HepG2 (cell line): Measurements from ENCODE around the gene APOC4. TPM values are rescaled to one million over a fixed set of nuclear protein-coding genes. Genes with fewer than 3 reads are reported as not detected.
A peak's percentile ranks its signal among the peaks of the same experiment; 100 is the strongest.

Experiments
- AGO1 ChIP-seq: fragments of 200-400 bp; formaldehyde crosslinking; IDR thresholded peaks from 2 replicates; pipeline ENCODE4 v1.6.1; 2017; ENCODE audit warnings: mild to moderate bottlenecking, low read depth, low read length, moderate library complexity; ENCODE audit not compliant: poor library complexity, severe bottlenecking
- ETS1 ChIP-seq: sonication (generic); formaldehyde crosslinking; IDR thresholded peaks from 2 replicates; pipeline ENCODE4 v1.4.0; 2020; ENCODE audit warnings: missing genetic modification reagents
- GFI1 ChIP-seq: sonication (generic); formaldehyde crosslinking; IDR thresholded peaks from 2 replicates; pipeline ENCODE4 v1.5.0; 2020; ENCODE audit warnings: missing genetic modification reagents, mild to moderate bottlenecking, borderline replicate concordance
- IRF2 ChIP-seq: IDR thresholded peaks from 2 replicates; pipeline ENCODE4 v1.6.1; 2018; ENCODE audit warnings: missing genetic modification reagents, missing compliant biosample characterization
- KMT2A ChIP-seq: sonication (generic); formaldehyde crosslinking; IDR thresholded peaks from 2 replicates; pipeline ENCODE4 v1.4.0; 2020; ENCODE audit warnings: missing genetic modification reagents
- MXD3 ChIP-seq: IDR thresholded peaks from 2 replicates; pipeline ENCODE4 v1.6.1; 2016; ENCODE audit warnings: mild to moderate bottlenecking, missing biosample characterization, missing genetic modification reagents
- NFYB ChIP-seq: sonication (generic); formaldehyde crosslinking; IDR thresholded peaks from 2 replicates; pipeline ENCODE4 v1.4.0; 2020; ENCODE audit warnings: missing genetic modification reagents
- RARG ChIP-seq: sonication (generic); formaldehyde crosslinking; IDR thresholded peaks from 2 replicates; pipeline ENCODE4 v1.4.0; 2020; ENCODE audit warnings: low read depth, mild to moderate bottlenecking, missing genetic modification reagents
- SKIL ChIP-seq: sonication (generic); formaldehyde crosslinking; IDR thresholded peaks from 2 replicates; pipeline ENCODE4 v1.8.0; 2022; ENCODE audit warnings: missing genetic modification reagents, mild to moderate bottlenecking, moderate library complexity, borderline replicate concordance
- SRSF1 ChIP-seq: fragments of 200-400 bp; formaldehyde crosslinking; optimal IDR thresholded peaks from 2 replicates; pipeline ENCODE3; 2017; ENCODE audit warnings: mild to moderate bottlenecking, low read depth, low read length, moderate library complexity
- ZBTB43 ChIP-seq: sonication (generic); formaldehyde crosslinking; conservative IDR thresholded peaks from 2 replicates; pipeline ENCODE4 v1.4.0; 2020; ENCODE audit warnings: missing genetic modification reagents
- ZNF12 ChIP-seq: sonication (generic); formaldehyde crosslinking; IDR thresholded peaks from 2 replicates; pipeline ENCODE4 v1.5.0; 2020; ENCODE audit warnings: missing genetic modification reagents
- ZNF768 ChIP-seq: sonication (generic); formaldehyde crosslinking; IDR thresholded peaks from 2 replicates; pipeline ENCODE4 v1.4.0; 2020; ENCODE audit warnings: missing genetic modification reagents
- ZSCAN25 ChIP-seq: sonication (generic); formaldehyde crosslinking; IDR thresholded peaks from 2 replicates; pipeline ENCODE4 v1.8.0; 2022; ENCODE audit warnings: mild to moderate bottlenecking, missing genetic modification reagents
- polyA plus RNA-seq, 8 experiments: library from polyadenylated mRNA; depleted of rRNA in 3 of 8; stranded (reverse) in 7 of 8; unstranded in 1 of 8; fragments of >200 nt; fragmentation: Illumina TruSeq in 4 of 8; extraction: Trizol in 4 of 8; gene quantifications; 2 replicates each; pipeline versions ENCODE4 v1.2.1 to v1.2.3, GENCODE V29; 2011 to 2016; ENCODE audit warnings: low read depth in 4 of 8, missing spikeins in 1 of 8, mixed read lengths in 1 of 8; ENCODE audit not compliant: insufficient read depth in 1 of 8
- total RNA-seq, 5 experiments: library from RNA; depleted of rRNA; stranded (reverse); fragments of >200 nt; fragmentation: Illumina TruSeq; extraction: Trizol; gene quantifications; 2 replicates each; pipeline ENCODE4 v1.2.3, GENCODE V29; 2016; ENCODE audit warnings: low read depth in 1 of 5
- TF ChIP-seq, protein P1 (sequence below): sonication (generic); formaldehyde crosslinking; IDR thresholded peaks from 2 replicates; pipeline ENCODE4 v1.4.0; 2020; ENCODE audit warnings: mild to moderate bottlenecking, missing genetic modification reagents
- TF ChIP-seq, protein P2 (sequence below): sonication (generic); formaldehyde crosslinking; IDR thresholded peaks from 2 replicates; pipeline ENCODE4 v1.4.0; 2020; ENCODE audit warnings: low read depth, mild to moderate bottlenecking, missing genetic modification reagents
- TF ChIP-seq, protein P3 (sequence below): sonication (generic); formaldehyde crosslinking; IDR thresholded peaks from 2 replicates; pipeline ENCODE4 v1.4.0; 2020; ENCODE audit warnings: missing genetic modification reagents

Gene APOC4
- total and polyA plus RNA-seq, 2 of the 13 experiments (the other 11 are each of a cell fraction or from before 2014, with no cell fraction given) = 0.46 TPM; not detected in 1

GRCh38 chr19:44925114-44925891 lies 16.7 kb upstream of the APOC4 start (continued):
- TF ChIP-seq, protein P1, sequence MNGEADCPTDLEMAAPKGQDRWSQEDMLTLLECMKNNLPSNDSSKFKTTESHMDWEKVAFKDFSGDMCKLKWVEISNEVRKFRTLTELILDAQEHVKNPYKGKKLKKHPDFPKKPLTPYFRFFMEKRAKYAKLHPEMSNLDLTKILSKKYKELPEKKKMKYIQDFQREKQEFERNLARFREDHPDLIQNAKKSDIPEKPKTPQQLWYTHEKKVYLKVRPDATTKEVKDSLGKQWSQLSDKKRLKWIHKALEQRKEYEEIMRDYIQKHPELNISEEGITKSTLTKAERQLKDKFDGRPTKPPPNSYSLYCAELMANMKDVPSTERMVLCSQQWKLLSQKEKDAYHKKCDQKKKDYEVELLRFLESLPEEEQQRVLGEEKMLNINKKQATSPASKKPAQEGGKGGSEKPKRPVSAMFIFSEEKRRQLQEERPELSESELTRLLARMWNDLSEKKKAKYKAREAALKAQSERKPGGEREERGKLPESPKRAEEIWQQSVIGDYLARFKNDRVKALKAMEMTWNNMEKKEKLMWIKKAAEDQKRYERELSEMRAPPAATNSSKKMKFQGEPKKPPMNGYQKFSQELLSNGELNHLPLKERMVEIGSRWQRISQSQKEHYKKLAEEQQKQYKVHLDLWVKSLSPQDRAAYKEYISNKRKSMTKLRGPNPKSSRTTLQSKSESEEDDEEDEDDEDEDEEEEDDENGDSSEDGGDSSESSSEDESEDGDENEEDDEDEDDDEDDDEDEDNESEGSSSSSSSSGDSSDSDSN (CRISPR knock-in tag) = peak; percentile 76
- TF ChIP-seq ZSCAN25 (peak; percentile 92), SKIL (CRISPR knock-in tag) (peak; percentile 100), ZNF768 (peak; percentile 63), GFI1 (CRISPR knock-in tag) (peak; percentile 74), NFYB (CRISPR knock-in tag) (peak; percentile 17; the same call in 1 of the 2 replicates), IRF2 (CRISPR knock-in tag) (peak; percentile 97), KMT2A (no peak), SRSF1 (no peak), ETS1 (CRISPR knock-in tag) (no peak), MXD3 (CRISPR knock-in tag) (peak; percentile 90), AGO1 (no peak), ZBTB43 (CRISPR knock-in tag) (peak; percentile 56; the same call in 1 of the 2 replicates), ZNF12 (CRISPR knock-in tag) (peak; percentile 45; the same call in 1 of the 2 replicates), RARG (no peak)
- TF ChIP-seq, protein P2, sequence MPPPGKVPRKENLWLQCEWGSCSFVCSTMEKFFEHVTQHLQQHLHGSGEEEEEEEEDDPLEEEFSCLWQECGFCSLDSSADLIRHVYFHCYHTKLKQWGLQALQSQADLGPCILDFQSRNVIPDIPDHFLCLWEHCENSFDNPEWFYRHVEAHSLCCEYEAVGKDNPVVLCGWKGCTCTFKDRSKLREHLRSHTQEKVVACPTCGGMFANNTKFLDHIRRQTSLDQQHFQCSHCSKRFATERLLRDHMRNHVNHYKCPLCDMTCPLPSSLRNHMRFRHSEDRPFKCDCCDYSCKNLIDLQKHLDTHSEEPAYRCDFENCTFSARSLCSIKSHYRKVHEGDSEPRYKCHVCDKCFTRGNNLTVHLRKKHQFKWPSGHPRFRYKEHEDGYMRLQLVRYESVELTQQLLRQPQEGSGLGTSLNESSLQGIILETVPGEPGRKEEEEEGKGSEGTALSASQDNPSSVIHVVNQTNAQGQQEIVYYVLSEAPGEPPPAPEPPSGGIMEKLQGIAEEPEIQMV = peak; percentile 94; the same call in 1 of the 2 replicates
- TF ChIP-seq, protein P3, sequence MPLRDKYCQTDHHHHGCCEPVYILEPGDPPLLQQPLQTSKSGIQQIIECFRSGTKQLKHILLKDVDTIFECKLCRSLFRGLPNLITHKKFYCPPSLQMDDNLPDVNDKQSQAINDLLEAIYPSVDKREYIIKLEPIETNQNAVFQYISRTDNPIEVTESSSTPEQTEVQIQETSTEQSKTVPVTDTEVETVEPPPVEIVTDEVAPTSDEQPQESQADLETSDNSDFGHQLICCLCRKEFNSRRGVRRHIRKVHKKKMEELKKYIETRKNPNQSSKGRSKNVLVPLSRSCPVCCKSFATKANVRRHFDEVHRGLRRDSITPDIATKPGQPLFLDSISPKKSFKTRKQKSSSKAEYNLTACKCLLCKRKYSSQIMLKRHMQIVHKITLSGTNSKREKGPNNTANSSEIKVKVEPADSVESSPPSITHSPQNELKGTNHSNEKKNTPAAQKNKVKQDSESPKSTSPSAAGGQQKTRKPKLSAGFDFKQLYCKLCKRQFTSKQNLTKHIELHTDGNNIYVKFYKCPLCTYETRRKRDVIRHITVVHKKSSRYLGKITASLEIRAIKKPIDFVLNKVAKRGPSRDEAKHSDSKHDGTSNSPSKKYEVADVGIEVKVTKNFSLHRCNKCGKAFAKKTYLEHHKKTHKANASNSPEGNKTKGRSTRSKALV (CRISPR knock-in tag) = peak; percentile 73; the same call in 1 of the 2 replicates
